ENCODE data around the gene PAPPA2.

The PAPPA2 gene

GRCh38 chr1:176551146-176551545 lies 88.2 kb downstream of the PAPPA2 start:
- no peak for TF ChIP-seq CTCF (IDR thresholded peaks at IDR 0.05; ENCODE audit: insufficient read depth, low read length, poor library complexity, severe bottlenecking)
- Histone ChIP-seq H3K4me3 (replicated peaks; ENCODE audit: low read depth, low read length) (no peak overlapping the region), H3K36me3 (ENCODE audit: control insufficient read depth, insufficient read depth, low read length) (no peaks in the 10 kb centered on the region), H3K27me3 (replicated peaks; ENCODE audit: control insufficient read depth, insufficient read depth, low read length) (no peaks in the 10 kb centered on the region)
- DNase-seq (ENCODE audit: extremely low read depth, insufficient read length) = no peak

- no peak for DNase-seq (ENCODE audit: extremely low read depth, insufficient read length)
- no peaks in the 10 kb centered on the region for H3K36me3 ChIP-seq (ENCODE audit: control insufficient read depth, insufficient read depth, low read length)
- no peak overlapping the region for H3K4me3 ChIP-seq (replicated peaks; ENCODE audit: low read depth, low read length)
- TF ChIP-seq CTCF (IDR thresholded peaks at IDR 0.05; ENCODE audit: insufficient read depth, low read length, poor library complexity, severe bottlenecking) = no peak
- no peaks in the 10 kb centered on the region for H3K27me3 ChIP-seq (replicated peaks; ENCODE audit: control insufficient read depth, insufficient read depth, low read length)
These were observed 89.4 kb downstream of the PAPPA2 start for GRCh38 chr1:176552217-176552991.

GRCh38 chr1:176552999-176553398 lies 90.0 kb downstream of the PAPPA2 start:
- no peak for TF ChIP-seq CTCF (IDR thresholded peaks at IDR 0.05; ENCODE audit: insufficient read depth, low read length, poor library complexity, severe bottlenecking)
- Histone ChIP-seq H3K36me3 (ENCODE audit: control insufficient read depth, insufficient read depth, low read length) (no peaks in the 10 kb centered on the region), H3K4me3 (replicated peaks; ENCODE audit: low read depth, low read length) (no peak overlapping the region), H3K27me3 (replicated peaks; ENCODE audit: control insufficient read depth, insufficient read depth, low read length) (no peaks in the 10 kb centered on the region)
- DNase-seq (ENCODE audit: extremely low read depth, insufficient read length) = no peak

- Histone ChIP-seq H3K36me3 (ENCODE audit: control insufficient read depth, insufficient read depth, low read length) (no peaks in the 10 kb centered on the region), H3K27me3 (replicated peaks; ENCODE audit: control insufficient read depth, insufficient read depth, low read length) (no peaks in the 10 kb centered on the region; the same call in 1 of the 2 replicates), H3K4me3 (replicated peaks; ENCODE audit: low read depth, low read length) (no peak overlapping the region)
- DNase-seq (ENCODE audit: extremely low read depth, insufficient read length) = no peak
- no peak for TF ChIP-seq CTCF (IDR thresholded peaks at IDR 0.05; ENCODE audit: insufficient read depth, low read length, poor library complexity, severe bottlenecking)
These were observed 93.3 kb downstream of the PAPPA2 start for GRCh38 chr1:176556288-176556687.

GRCh38 chr1:176557543-176558258 lies 94.7 kb downstream of the PAPPA2 start:
- TF ChIP-seq CTCF (IDR thresholded peaks at IDR 0.05; ENCODE audit: insufficient read depth, low read length, poor library complexity, severe bottlenecking) = no peak
- no peak for DNase-seq (ENCODE audit: extremely low read depth, insufficient read length)
- Histone ChIP-seq H3K36me3 (ENCODE audit: control insufficient read depth, insufficient read depth, low read length) (no peaks in the 10 kb centered on the region), H3K4me3 (replicated peaks; ENCODE audit: low read depth, low read length) (no peak overlapping the region), H3K27me3 (replicated peaks; ENCODE audit: control insufficient read depth, insufficient read depth, low read length) (no peaks in the 10 kb centered on the region; the same call in 1 of the 2 replicates)

Data from GM06990 (cell line).